HG02610 (cell line): ENCODE data around the gene PPA2.
A peak's percentile ranks its signal among the peaks of the same experiment; 100 is the strongest.
"Not testable (repeated sequence)": the region's sequence is repeated elsewhere in the genome, so short reads cannot be mapped to it uniquely, and the experiment has no call there.

Source experiments
- ATAC-seq: cut with Tn5 transposase; IDR thresholded peaks from one replicate; pipeline ENCODE4 v1.9.1; 2021; ENCODE audit warnings: mild to moderate bottlenecking, moderate library complexity; ENCODE audit not compliant: unreplicated experiment

The PPA2 gene

GRCh38 chr4:105473324-105474098 is at the start of gene PPA2:
TSS of gene PPA2 (minus strand) at chr4:105474062. CDS start at chr4:105474050, 12 bp downstream.
- peak; percentile 88 for ATAC-seq

- ATAC-seq = peak; percentile 63
Observed at GRCh38 chr4:105520819-105521790, 47.2 kb upstream of the PPA2 start.

DNA sequence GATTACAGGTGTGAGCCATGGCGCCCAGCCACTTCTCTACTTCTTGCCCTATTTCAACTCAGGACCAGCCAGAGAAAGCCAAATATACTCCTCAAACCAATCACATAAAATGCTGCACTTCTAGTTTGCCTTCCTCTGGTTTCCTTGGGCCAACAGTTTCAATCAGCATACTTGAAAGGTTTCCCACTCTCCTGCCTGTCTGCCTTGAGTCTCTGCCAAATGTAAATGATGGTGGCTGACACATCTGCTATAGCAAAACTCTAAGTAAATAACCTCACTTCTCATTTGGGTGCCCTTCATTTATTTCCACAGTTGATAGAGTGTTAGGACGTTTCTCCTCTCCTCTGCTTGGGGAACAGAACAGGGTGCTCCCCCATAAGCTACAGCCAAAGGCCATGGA is 36.4 kb upstream of the PPA2 start:
- no peak for ATAC-seq

DNA sequence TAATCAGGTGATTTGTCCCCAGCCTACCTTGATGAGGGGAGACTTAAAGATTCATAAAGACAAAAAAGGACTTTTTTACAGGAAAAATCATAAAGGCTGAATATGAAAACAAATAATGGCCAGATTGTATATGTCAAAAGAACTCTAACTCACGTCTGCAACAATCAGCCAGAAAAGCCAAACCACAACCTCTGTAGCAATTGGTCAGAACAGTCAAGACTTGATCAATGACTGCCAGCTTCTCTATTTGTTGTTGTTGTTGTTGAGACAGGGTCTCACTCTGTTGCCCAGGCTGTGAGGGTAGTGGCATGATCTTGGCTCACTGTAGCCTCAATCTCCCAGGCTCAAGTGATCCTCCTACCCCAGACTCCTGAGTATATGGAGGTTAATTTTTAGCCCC is 35.9 kb upstream of the PPA2 start:
- peak; percentile 26 for ATAC-seq

DNA sequence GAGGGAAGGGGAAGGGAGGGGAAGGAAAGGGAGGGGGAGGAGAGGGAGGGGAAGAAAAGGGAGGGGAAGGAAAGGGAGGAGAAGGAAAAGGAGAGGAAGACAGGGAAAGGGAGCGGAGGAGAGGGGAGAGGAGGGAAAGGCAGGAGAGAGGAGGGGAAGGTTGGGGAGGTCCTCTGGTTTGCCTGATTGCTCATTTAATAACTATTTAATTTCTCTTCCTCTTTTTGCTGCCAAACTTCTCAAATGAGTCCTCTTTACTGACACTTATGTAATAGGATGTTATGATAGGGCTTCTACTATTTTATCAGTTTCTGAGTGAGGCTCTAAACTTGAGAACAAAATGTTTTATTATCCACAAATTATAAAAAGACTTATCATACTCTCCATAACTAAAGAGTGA is 35.4 kb upstream of the PPA2 start:
- ATAC-seq = peak; percentile 97

DNA sequence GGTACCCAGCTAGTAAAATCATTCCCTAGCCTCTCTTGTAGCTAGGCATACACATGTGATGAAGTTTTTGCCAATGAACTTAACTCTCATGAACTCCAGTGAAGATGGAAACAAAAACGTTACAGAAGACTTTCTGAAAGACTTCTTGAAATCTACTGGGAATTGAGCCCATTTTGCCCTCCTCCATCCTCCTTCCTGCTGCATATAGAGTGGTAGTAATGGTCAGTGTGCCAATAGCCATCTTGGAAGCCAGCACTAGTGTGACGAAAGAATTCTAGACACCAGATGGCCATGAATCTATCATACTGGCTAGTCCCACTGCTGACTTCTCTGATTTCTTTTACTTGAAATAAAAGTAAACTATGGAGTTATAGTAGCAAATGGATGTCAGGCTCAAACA is 30.9 kb upstream of the PPA2 start:
- ATAC-seq = no peak

DNA sequence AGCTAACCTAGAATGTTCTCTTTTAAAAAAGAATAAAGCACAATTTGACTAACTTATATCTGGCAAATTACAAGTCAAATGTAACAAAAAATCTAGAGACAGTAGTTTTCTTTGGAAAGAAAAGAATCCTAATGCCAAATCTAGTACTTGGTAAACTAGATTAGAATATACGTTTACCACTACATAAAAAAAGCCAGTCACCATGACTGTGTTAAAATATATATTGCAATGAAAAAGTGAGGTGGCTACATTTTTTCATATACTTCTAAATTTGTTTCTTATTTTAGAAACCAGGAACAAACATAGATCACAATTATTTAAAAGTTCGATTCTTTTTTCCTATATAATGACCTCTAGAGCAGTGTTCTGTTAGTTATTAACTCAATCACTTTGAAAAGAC is 29.6 kb upstream of the PPA2 start:
- no peak for ATAC-seq

GRCh38 chr4:105496899-105497298 is 23.0 kb upstream of the PPA2 start:
- no peak for ATAC-seq

- no peak for ATAC-seq
Observed at GRCh38 chr4:105495667-105496066, 21.8 kb upstream of the PPA2 start.

GRCh38 chr4:105490523-105490922 is 16.7 kb upstream of the PPA2 start:
- no peak for ATAC-seq

- no peak for ATAC-seq
Observed at GRCh38 chr4:105483840-105484239, 10.0 kb upstream of the PPA2 start.

- ATAC-seq = no peak
Observed at GRCh38 chr4:105474099-105474518, 247 bp upstream of the PPA2 start.

GRCh38 chr4:105472871-105473323 is 965 bp downstream of the PPA2 start:
- ATAC-seq = peak; percentile 28

- ATAC-seq = peak; percentile 36
Observed at GRCh38 chr4:105471566-105472176, 2.2 kb downstream of the PPA2 start.

DNA sequence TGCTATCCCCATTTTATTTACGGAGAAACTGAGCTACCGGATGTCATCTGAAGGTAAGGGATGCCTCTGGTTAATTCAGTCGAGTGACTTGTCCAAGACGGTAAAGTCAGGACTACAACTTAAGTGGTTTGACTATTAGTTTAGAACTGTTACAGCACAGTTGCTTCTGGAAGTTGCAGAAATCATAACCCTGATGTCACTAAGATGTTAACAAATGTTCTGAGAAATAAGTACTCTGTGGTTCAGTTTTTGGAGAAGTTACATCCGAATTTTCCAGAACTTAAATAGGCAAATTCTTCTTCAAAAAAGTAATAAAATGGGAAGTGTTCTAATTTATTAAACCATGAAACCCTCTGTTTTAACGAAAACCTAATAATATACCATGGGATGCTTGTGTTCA is 3.1 kb downstream of the PPA2 start:
- ATAC-seq = no peak

DNA sequence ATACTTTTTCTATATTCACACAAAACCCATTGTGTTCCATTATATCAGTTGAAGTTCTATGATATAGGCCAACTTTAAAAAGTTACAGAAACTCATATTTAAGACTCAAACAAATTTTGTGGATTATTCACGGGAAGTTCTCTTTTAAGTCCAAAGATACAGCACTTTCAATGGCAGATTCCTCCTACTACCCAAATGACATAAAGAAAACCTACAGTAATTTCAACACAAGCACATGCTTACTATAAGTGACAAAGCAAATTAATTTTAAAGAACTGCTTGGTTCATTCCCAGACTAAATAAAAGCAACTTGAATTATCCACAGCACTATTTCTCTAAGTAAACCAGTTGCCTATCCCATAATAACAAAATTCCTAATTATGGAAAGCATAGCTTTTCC is 4.1 kb downstream of the PPA2 start:
- no peak for ATAC-seq

- ATAC-seq = no peak
Observed at GRCh38 chr4:105466580-105466979, 7.3 kb downstream of the PPA2 start.

GRCh38 chr4:105464563-105464962 is 9.3 kb downstream of the PPA2 start:
- not testable (repeated sequence) for ATAC-seq

GRCh38 chr4:105462576-105462975 is 11.3 kb downstream of the PPA2 start:
- ATAC-seq = no peak

DNA sequence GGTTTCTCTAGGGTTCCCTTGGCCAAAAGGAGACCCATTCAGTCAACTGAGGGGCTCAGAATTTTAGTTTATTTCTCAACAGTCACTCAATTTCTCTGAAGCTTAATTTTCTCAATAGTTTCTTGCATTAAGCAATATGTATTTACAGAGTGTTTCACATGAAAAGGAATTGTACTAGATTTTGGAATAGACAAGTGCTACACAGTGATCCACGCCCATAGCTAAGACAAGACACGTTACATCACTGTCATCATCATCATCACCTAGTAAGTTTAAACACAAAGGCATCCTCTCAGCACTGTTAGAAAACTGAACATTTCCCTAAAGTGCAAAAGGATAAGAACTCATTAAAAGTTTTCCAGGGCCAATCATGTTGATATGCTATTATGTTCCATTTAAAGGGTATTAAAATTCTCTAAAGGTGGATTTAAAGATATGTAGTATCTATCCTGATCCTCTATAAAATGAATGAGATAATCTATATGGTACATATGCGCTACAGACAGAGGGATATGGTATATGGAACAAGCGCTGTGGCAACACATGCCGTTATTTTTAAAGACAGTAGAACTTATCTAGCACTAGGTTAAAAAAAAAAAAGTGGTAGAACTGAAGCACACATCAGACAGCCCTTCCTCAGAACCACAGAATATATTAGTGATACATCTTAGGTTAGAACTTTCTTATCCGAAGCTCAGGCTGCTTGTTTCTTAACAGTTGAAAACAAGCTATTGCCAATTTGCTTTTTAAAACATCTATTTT is 12.1 kb downstream of the PPA2 start:
- no peak for ATAC-seq

- ATAC-seq = peak; percentile 81
Observed at GRCh38 chr4:105461221-105461620, 12.6 kb downstream of the PPA2 start.
